NCI-H2029 treated with DMSO at 0.1 percent for 48 hours (cell line): ENCODE results near the gene UBE2H.

Experiments
- DNase-seq: peaks from one replicate; lab custom pipeline; 2025; lab: John Stamatoyannopoulos, UW

UBE2H gene

GRCh38 chr7:129950191-129950932 lies 2.4 kb downstream of the UBE2H start:
- no peak for DNase-seq

- DNase-seq = peak; percentile 72
These were observed 3.2 kb downstream of the UBE2H start for GRCh38 chr7:129949292-129950133.

GRCh38 chr7:129948877-129949291 lies 3.9 kb downstream of the UBE2H start:
- DNase-seq = peak; percentile 97

GRCh38 chr7:129948338-129948737 lies 4.4 kb downstream of the UBE2H start:
- no peak for DNase-seq

- no peak for DNase-seq
These were observed 5.1 kb downstream of the UBE2H start for GRCh38 chr7:129947701-129948100.

- no peak for DNase-seq
These were observed 5.7 kb downstream of the UBE2H start for GRCh38 chr7:129947049-129947448.

GRCh38 chr7:129946282-129946681 lies 6.5 kb downstream of the UBE2H start:
- DNase-seq = no peak

- DNase-seq = no peak
These were observed 9.4 kb downstream of the UBE2H start for GRCh38 chr7:129943352-129943751.

GRCh38 chr7:129940329-129940728 lies 12.4 kb downstream of the UBE2H start:
- no peak for DNase-seq

GRCh38 chr7:129939881-129940280 lies 12.9 kb downstream of the UBE2H start:
- DNase-seq = no peak

- DNase-seq = no peak
These were observed 19.1 kb downstream of the UBE2H start for GRCh38 chr7:129933627-129934026.

GRCh38 chr7:129926618-129927017 lies 26.1 kb downstream of the UBE2H start:
- DNase-seq = no peak

GRCh38 chr7:129925416-129926002 lies 27.3 kb downstream of the UBE2H start:
- DNase-seq = no peak

- no peak for DNase-seq
These were observed 28.2 kb downstream of the UBE2H start for GRCh38 chr7:129924602-129925001.

GRCh38 chr7:129923709-129924108 lies 29.1 kb downstream of the UBE2H start:
- DNase-seq = no peak

GRCh38 chr7:129919492-129919891 lies 33.3 kb downstream of the UBE2H start:
- DNase-seq = no peak

GRCh38 chr7:129918922-129919321 lies 33.8 kb downstream of the UBE2H start:
- DNase-seq = no peak

GRCh38 chr7:129917934-129918333 lies 34.8 kb downstream of the UBE2H start:
- no peak for DNase-seq

GRCh38 chr7:129914536-129915272 lies 38.1 kb downstream of the UBE2H start:
- no peak for DNase-seq

GRCh38 chr7:129913428-129913827 lies 39.3 kb downstream of the UBE2H start:
- no peak for DNase-seq

GRCh38 chr7:129911790-129912189 lies 41.0 kb downstream of the UBE2H start:
- no peak for DNase-seq

GRCh38 chr7:129909669-129910068 lies 43.1 kb downstream of the UBE2H start:
- DNase-seq = no peak
